ENCODE data around the gene CSRP2. TPM values are rescaled to one million over a fixed set of nuclear protein-coding genes. Genes with fewer than 3 reads are reported as not detected.
A peak's percentile ranks its signal among the peaks of the same experiment; 100 is the strongest.

The CSRP2 gene
- 50.4 and 53.7 TPM in 2 replicates for total RNA-seq
- long read RNA-seq, transcript CSRP2-202 (6 exons, 754 nt): minor isoform, 5 of 65 reads
- long read RNA-seq, transcript CSRP2-201 (6 exons, 943 nt): major isoform, 55 of 65 reads
- long read RNA-seq, partial matches to known transcripts: 1 of 65 reads
- long read RNA-seq, other reads (novel, unspliced or antisense): 4 of 65 reads

- DNase-seq (ENCODE audit: extremely low spot score, unreplicated experiment): peak; percentile 97
- Mint-ChIP-seq H3K36me3 (ENCODE audit: unreplicated experiment) (no peaks in the 10 kb centered on the region), H3K9me3 (ENCODE audit: unreplicated experiment) (peaks cover 6% of the 10 kb centered on the region), H3K4me1 (ENCODE audit: unreplicated experiment) (peaks cover 54% of the 10 kb centered on the region), H3K27me3 (ENCODE audit: unreplicated experiment) (no peaks in the 10 kb centered on the region), H3K27ac (ENCODE audit: unreplicated experiment) (peak within 1 kb of the TSS; percentile 94), H3K4me3 (ENCODE audit: unreplicated experiment) (peak within 1 kb of the TSS; percentile 98)
- peak; percentile 38 for TF ChIP-seq CTCF (IDR thresholded peaks at IDR 0.05)
Observed at GRCh38 chr12:76878899-76879709, at the start of gene CSRP2. CSRP2 (minus strand) TSS chr12:76879019; CDS start chr12:76866260, 12,759 bp downstream.

DNA sequence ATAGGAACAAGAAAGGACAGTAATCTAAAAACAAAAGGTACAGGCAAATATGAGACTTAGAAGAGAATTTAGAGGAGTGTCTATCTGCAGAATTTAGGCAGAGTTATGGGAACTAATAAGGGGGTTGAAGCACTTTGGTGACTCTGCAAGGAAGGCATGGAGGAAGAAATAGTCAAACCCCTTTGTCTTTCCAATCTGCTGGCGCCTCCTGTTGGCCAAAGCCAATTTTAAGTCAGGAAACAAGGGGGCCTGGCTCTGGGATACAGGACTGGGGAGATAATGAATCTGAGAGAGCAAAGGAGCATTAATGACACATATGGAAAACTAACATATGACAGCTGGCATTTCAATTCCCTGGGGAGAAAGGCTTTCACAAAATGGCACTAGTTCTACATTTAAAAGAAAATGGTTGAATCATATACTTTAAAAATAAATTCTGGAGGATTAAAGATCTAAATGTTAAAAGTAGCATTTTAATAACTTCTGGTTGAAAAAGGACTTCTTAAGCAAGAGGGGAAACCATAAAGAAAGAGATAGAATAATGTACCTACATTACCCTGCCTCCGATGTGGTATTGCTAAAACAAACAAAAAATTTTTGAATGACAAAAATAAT lies 48.5 kb upstream of the CSRP2 start:
- TF ChIP-seq CTCF (IDR thresholded peaks at IDR 0.05): peak; percentile 56
- Mint-ChIP-seq H3K4me3 (ENCODE audit: unreplicated experiment) (no peak overlapping the region), H3K9me3 (ENCODE audit: unreplicated experiment) (no peaks in the 10 kb centered on the region), H3K27ac (ENCODE audit: unreplicated experiment) (no peak overlapping the region), H3K36me3 (ENCODE audit: unreplicated experiment) (no peaks in the 10 kb centered on the region), H3K4me1 (ENCODE audit: unreplicated experiment) (peaks cover 8% of the 10 kb centered on the region), H3K27me3 (ENCODE audit: unreplicated experiment) (peaks cover 14% of the 10 kb centered on the region)
- DNase-seq (ENCODE audit: extremely low spot score, unreplicated experiment): no peak

GRCh38 chr12:76925135-76925534 lies 46.3 kb upstream of the CSRP2 start:
- no peak for TF ChIP-seq CTCF (IDR thresholded peaks at IDR 0.05)
- H3K27ac Mint-ChIP-seq (ENCODE audit: unreplicated experiment): no peak overlapping the region
- DNase-seq (ENCODE audit: extremely low spot score, unreplicated experiment): no peak
- H3K4me1 Mint-ChIP-seq (ENCODE audit: unreplicated experiment): peaks cover 15% of the 10 kb centered on the region
- H3K36me3 Mint-ChIP-seq (ENCODE audit: unreplicated experiment): no peaks in the 10 kb centered on the region
- H3K9me3 Mint-ChIP-seq (ENCODE audit: unreplicated experiment): no peaks in the 10 kb centered on the region
- H3K27me3 Mint-ChIP-seq (ENCODE audit: unreplicated experiment): peaks cover 3% of the 10 kb centered on the region
- H3K4me3 Mint-ChIP-seq (ENCODE audit: unreplicated experiment): no peak overlapping the region

DNA sequence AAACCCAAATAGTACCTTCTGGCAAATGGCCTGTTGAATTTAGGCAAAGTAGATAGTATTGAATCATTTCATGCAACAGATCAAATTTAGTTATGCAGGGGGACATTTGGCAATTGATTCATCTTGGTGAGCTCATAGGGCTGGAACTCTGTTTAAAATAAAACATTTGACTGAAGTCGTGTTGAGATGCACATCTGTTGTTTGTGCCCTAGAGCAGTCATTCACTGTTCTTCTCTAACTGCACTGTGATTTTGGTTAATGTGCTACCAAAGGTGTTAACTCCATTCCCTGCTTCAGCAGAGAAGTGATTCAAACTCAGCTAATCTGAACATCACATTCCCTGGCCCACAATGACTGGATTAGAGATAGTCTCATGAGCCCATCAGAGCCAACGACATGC lies 44.0 kb upstream of the CSRP2 start:
- DNase-seq (ENCODE audit: extremely low spot score, unreplicated experiment): no peak
- Mint-ChIP-seq H3K4me1 (ENCODE audit: unreplicated experiment) (peaks cover 15% of the 10 kb centered on the region), H3K4me3 (ENCODE audit: unreplicated experiment) (no peak overlapping the region), H3K9me3 (ENCODE audit: unreplicated experiment) (no peaks in the 10 kb centered on the region), H3K27ac (ENCODE audit: unreplicated experiment) (no peak overlapping the region), H3K27me3 (ENCODE audit: unreplicated experiment) (no peaks in the 10 kb centered on the region), H3K36me3 (ENCODE audit: unreplicated experiment) (no peaks in the 10 kb centered on the region)
- no peak for TF ChIP-seq CTCF (IDR thresholded peaks at IDR 0.05)
